ENCODE measurements around the gene LRRC23. TPM values are rescaled to one million over a fixed set of nuclear protein-coding genes. Genes with fewer than 3 reads are reported as not detected.
A peak's percentile ranks its signal among the peaks of the same experiment; 100 is the strongest.

Gene LRRC23
- total RNA-seq, 4 donors from 2014 or later: 8.3 to 12.9 (median 11.0) TPM

GRCh38 chr12:6947615-6948014 lies 43.0 kb downstream of the LRRC23 start:
- TF ChIP-seq POLR2A (IDR thresholded peaks at IDR 0.05; ENCODE audit: low read depth) (no peak), POLR2AphosphoS5 (IDR thresholded peaks at IDR 0.05) (no peak), EP300 (IDR thresholded peaks at IDR 0.05) (no peak), CTCF (IDR thresholded peaks at IDR 0.05) (no peak)
- 83% methylated on average over 8 of the region's 8 CpGs for WGBS
- no peak overlapping the region for H3K27ac ChIP-seq (replicated peaks in 1 of 4)
- H3K36me3 ChIP-seq: peaks cover 0 to 22% (median 12%) of the 10 kb centered on the region in 4 donors
- no peaks in the 10 kb centered on the region for H3K27me3 ChIP-seq
- intact Hi-C loops (cut with DNase I): loop anchor here (5.0 kb wide), 1 partner anchor 165 kb away; no protein-coding TSS in a partner anchor
- H3K4me1 ChIP-seq: peaks cover 32 to 40% (median 35%) of the 10 kb centered on the region in 4 donors
- no peak overlapping the region for H3K4me3 ChIP-seq
- no peak for DNase-seq (ENCODE audit: extremely low spot score)
- H3K9me3 ChIP-seq: no peaks in the 10 kb centered on the region

GRCh38 chr12:6948873-6949594 lies 44.4 kb downstream of the LRRC23 start:
- 78% methylated on average over 15 of the region's 15 CpGs for WGBS
- peaks cover 0 to 22% (median 12%) of the 10 kb centered on the region in 4 donors for H3K36me3 ChIP-seq
- intact Hi-C loops (cut with DNase I): loop anchor here (5.0 kb wide), 1 partner anchor 163 kb away; no protein-coding TSS in a partner anchor
- H3K27ac ChIP-seq (replicated peaks in 1 of 4): peak overlapping the region in 1 of 4 donors; percentile 1
- TF ChIP-seq POLR2AphosphoS5 (IDR thresholded peaks at IDR 0.05) (no peak), POLR2A (IDR thresholded peaks at IDR 0.05; ENCODE audit: low read depth) (no peak), EP300 (IDR thresholded peaks at IDR 0.05) (no peak), CTCF (IDR thresholded peaks at IDR 0.05) (no peak)
- no peak for DNase-seq (ENCODE audit: extremely low spot score)
- H3K27me3 ChIP-seq: no peaks in the 10 kb centered on the region
- H3K9me3 ChIP-seq: no peaks in the 10 kb centered on the region
- H3K4me1 ChIP-seq: peaks cover 24 to 38% (median 27%) of the 10 kb centered on the region in 4 donors
- H3K4me3 ChIP-seq: no peak overlapping the region

GRCh38 chr12:6950401-6950801 lies 45.8 kb downstream of the LRRC23 start:
- no peak overlapping the region for H3K4me3 ChIP-seq
- intact Hi-C loops (cut with DNase I): no loop called here
- WGBS: 78% methylated on average over 1 of the region's 1 CpG
- peaks cover 0 to 21% (median 10%) of the 10 kb centered on the region in 4 donors for H3K36me3 ChIP-seq
- no peak for DNase-seq (ENCODE audit: extremely low spot score)
- H3K9me3 ChIP-seq: no peaks in the 10 kb centered on the region
- no peaks in the 10 kb centered on the region for H3K27me3 ChIP-seq
- H3K27ac ChIP-seq (replicated peaks in 1 of 4): peak overlapping the region in 2 of 4 donors; percentile 7 to 33
- peaks cover 16 to 27% (median 22%) of the 10 kb centered on the region in 4 donors for H3K4me1 ChIP-seq
- TF ChIP-seq POLR2AphosphoS5 (IDR thresholded peaks at IDR 0.05) (no peak), EP300 (IDR thresholded peaks at IDR 0.05) (no peak), POLR2A (IDR thresholded peaks at IDR 0.05; ENCODE audit: low read depth) (no peak), CTCF (IDR thresholded peaks at IDR 0.05) (no peak)

GRCh38 chr12:6950811-6951540 lies 46.4 kb downstream of the LRRC23 start, which contains the start of gene PTPN6:
Gene PTPN6, plus strand, starts transcription at chr12:6951356. Its CDS starts 157 bp downstream, at chr12:6951513.
- 67% methylated on average over 17 of the region's 25 CpGs for WGBS
- Histone ChIP-seq H3K4me3 (peak within 1 kb of the TSS; percentile 37 to 55 (median 42)), H3K27me3 (no peaks in the 10 kb centered on the region), H3K4me1 (peaks cover 10 to 21% (median 16%) of the 10 kb centered on the region in 4 donors), H3K27ac (replicated peaks in 1 of 4) (peak within 1 kb of the TSS; percentile 31 to 72 (median 58)), H3K36me3 (peaks cover 0 to 15% (median 4%) of the 10 kb centered on the region in 4 donors), H3K9me3 (no peaks in the 10 kb centered on the region)
- TF ChIP-seq POLR2A (IDR thresholded peaks at IDR 0.05; ENCODE audit: low read depth): no peak
- TF ChIP-seq EP300 (IDR thresholded peaks at IDR 0.05): no peak
- TF ChIP-seq POLR2AphosphoS5 (IDR thresholded peaks at IDR 0.05): no peak
- TF ChIP-seq CTCF (IDR thresholded peaks at IDR 0.05): no peak
- DNase-seq (ENCODE audit: extremely low spot score): no peak
- intact Hi-C loops (cut with DNase I): no loop called here
